AG04450 (cell line): Measurements from ENCODE around the gene NVL. TPM values are rescaled to one million over a fixed set of nuclear protein-coding genes. Genes with fewer than 3 reads are reported as not detected.

ENCODE experiments used
- CTCF ChIA-PET: fragments of 300-600, 350-600 bp; formaldehyde crosslinking; extraction: SDS; loops from one replicate; lab custom pipeline; 2022; ENCODE audit warnings: antibody characterized with exemption, inconsistent platforms; lab: Charles Lee
- POLR2A ChIA-PET: fragments of 350-600 bp; formaldehyde crosslinking; extraction: SDS; loops from one replicate; lab custom pipeline; 2021; ENCODE audit warnings: antibody characterized with exemption, inconsistent platforms; lab: Yijun Ruan, JAX
- DNase-seq: peaks from one replicate; pipeline ENCODE4 v3.0.0-alpha.2; 2011; ENCODE audit warnings: low read depth, low spot score
- H3K27ac ChIP-seq: one replicate; pipeline ENCODE4 v1.5.1; 2012; ENCODE audit warnings: low read depth, low read length, control low read depth
- H3K27me3 ChIP-seq: one replicate; pipeline ENCODE4 v1.6.0; 2012; ENCODE audit warnings: low read length; ENCODE audit not compliant: control insufficient read depth, insufficient read depth
- H3K4me3 ChIP-seq: 2 replicates; pipeline ENCODE4 v1.5.1; 2011; ENCODE audit warnings: mild to moderate bottlenecking, low read depth, low read length, control low read depth
- H3K9me3 ChIP-seq: 2 replicates; pipeline ENCODE4 v1.5.1; 2012; ENCODE audit warnings: low read length; ENCODE audit not compliant: control insufficient read depth, insufficient read depth
- polyA plus RNA-seq: library from polyadenylated mRNA; depleted of rRNA; stranded (reverse); fragments of >200 nt; gene quantifications from 2 replicates; pipeline ENCODE4 v1.2.3, GENCODE V29; 2011
- TF ChIP-seq, protein P1 (sequence below): IDR thresholded peaks from 2 replicates; pipeline ENCODE4 v1.5.1; 2011; ENCODE audit warnings: low read depth, low read length, control low read depth, inconsistent platforms

NVL gene
- polyA plus RNA-seq, 1 experiment, result 18.8 TPM

DNA sequence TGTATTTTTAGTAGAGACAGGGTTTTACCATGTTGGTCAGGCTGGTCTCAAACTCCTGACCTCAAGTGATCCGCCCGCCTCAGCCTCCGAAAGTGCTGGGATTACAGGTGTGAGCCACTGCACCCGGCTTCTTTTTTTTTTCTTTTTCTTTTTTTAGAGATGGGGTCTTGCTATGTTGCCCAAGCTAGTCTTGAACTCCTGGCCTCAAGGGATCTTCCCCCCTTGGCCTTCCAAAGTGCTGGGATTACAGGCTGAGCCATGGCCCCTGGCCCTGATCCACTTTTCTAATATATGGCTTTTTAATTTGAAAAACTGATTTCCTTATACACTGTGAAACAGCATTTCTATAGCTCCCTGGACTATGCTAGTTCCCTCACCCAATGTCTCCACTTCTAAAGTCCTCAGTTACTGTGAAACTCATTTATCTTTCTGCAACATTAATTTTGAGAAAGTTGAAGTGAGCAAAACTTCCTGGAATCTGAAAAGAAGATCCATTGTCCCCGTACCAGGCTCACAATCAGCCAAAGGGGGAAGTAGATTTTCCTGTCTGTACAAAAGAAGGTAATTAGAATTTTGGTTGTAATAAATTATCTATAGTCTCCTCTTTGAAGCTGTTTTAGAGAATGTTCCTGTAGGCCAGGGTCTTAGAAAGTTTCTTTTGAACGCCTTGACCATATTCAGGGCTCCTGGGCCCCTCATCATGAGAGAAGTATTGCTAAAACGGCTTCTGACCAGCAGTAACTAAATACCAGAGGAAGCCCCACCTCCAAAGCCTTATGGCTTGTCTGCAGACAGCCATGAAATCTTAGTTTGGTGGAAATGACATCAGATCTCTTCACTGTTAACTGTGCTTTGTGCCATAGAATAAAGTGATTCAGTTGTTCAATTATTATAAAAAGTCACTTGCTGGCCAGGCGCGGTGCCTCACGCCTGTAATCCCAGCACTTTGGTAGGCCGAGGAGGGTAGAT is 112.0 kb downstream of the NVL start:
- no peaks in the 10 kb centered on the region for H3K27me3 ChIP-seq
- ChIA-PET CTCF (interaction anchor here (0.5 kb wide), 2 partner anchors 90 to 168 kb away, joined by 3 to 4 read pairs; no protein-coding TSS in a partner anchor), POLR2A (no interaction called here)
- TF ChIP-seq, protein P1, sequence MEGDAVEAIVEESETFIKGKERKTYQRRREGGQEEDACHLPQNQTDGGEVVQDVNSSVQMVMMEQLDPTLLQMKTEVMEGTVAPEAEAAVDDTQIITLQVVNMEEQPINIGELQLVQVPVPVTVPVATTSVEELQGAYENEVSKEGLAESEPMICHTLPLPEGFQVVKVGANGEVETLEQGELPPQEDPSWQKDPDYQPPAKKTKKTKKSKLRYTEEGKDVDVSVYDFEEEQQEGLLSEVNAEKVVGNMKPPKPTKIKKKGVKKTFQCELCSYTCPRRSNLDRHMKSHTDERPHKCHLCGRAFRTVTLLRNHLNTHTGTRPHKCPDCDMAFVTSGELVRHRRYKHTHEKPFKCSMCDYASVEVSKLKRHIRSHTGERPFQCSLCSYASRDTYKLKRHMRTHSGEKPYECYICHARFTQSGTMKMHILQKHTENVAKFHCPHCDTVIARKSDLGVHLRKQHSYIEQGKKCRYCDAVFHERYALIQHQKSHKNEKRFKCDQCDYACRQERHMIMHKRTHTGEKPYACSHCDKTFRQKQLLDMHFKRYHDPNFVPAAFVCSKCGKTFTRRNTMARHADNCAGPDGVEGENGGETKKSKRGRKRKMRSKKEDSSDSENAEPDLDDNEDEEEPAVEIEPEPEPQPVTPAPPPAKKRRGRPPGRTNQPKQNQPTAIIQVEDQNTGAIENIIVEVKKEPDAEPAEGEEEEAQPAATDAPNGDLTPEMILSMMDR, result no peak
- no peak overlapping the region for H3K4me3 ChIP-seq
- DNase-seq, result no peak
- H3K9me3 ChIP-seq, result no peaks in the 10 kb centered on the region
- H3K27ac ChIP-seq, result no peak overlapping the region

DNA sequence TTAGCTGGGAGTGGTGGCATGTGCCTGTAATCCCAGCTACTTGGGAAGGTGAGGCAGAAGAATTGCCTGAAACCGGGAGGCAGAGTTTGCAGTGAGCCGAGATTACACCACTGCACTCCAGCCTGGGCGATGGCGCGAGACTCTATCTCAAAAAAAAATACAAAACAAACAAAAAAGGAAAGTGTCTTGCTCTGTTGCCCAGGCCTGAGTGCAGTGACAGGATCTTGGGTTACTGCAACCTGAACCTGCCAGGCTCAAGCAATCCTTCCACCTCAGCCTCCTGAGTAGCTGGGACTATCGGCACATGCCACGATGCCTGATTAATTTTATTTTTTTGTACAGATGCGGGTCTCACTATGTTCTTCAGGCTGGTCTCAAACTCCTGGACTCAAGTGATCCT is 113.6 kb downstream of the NVL start:
- Histone ChIP-seq H3K27me3 (no peaks in the 10 kb centered on the region), H3K27ac (no peak overlapping the region), H3K9me3 (no peaks in the 10 kb centered on the region), H3K4me3 (no peak overlapping the region)
- DNase-seq, result no peak
- ChIA-PET POLR2A (no interaction called here), CTCF (no interaction called here)
- TF ChIP-seq, protein P1, result no peak

DNA sequence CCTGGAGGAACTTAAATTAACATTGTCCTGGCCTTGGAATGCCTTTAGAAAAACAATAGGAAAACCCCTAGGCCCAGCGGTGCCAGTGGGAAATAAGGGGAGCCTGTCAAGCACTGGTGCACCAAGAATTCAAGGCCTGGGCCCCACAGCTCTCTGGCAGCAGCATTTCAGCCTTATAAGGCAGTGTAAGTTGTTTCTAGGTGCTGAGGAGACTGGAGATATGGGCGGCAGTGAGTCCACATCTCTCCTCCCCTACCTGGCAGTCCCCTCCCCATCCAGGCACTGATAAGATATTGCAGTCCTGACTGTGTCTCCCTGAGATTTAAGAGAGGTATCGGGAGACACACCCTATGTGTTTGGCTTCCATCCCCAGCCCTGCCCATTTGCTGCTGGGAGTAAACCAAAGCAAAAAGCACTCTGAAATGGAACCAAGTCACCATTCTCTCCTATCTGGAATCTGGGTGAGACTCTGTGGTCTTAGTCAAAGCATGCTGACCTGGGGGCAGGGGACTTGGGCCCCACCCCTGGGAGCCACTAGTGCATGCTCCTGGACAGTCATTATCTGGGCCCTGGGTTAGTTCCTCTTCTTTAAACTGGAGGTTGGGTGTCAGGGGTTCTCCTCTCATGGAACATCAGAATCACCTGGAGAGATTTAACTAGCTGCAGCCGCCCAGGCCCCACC is 116.4 kb downstream of the NVL start:
- TF ChIP-seq, protein P1, result no peak
- DNase-seq, result no peak
- Histone ChIP-seq H3K27me3 (no peaks in the 10 kb centered on the region), H3K4me3 (no peak overlapping the region), H3K9me3 (no peaks in the 10 kb centered on the region), H3K27ac (no peak overlapping the region)
- ChIA-PET POLR2A (no interaction called here), CTCF (no interaction called here)

DNA sequence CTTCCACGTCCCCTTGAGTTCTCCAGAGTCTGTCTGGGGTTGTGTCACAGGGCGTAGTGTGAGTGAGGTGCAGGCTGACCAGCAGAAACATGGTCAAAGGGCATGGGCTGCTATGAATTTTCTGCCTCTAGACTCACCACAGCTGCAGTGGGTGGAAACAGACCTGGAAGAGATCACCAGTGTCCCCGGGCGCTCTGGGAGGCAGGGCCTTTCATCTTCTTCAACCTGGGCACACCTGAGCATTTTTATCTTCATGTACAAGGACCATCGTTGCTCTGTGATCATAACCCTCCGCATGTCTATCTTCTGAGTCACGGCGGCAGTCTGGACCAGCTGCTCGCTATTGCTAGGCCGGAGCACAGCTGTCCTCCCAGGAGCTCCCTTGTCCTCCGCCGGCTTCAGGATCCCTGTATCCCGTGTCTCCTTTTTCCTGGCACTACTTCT is 117.3 kb downstream of the NVL start:
- Histone ChIP-seq H3K9me3 (no peaks in the 10 kb centered on the region), H3K4me3 (no peak overlapping the region), H3K27me3 (no peaks in the 10 kb centered on the region), H3K27ac (no peak overlapping the region)
- CTCF ChIA-PET, result no interaction called here
- POLR2A ChIA-PET, result no interaction called here
- no peak for DNase-seq
- TF ChIP-seq, protein P1, result no peak
